ENCODE data around the gene FOXK2.
"Not testable (repeated sequence)": the region's sequence is repeated elsewhere in the genome, so short reads cannot be mapped to it uniquely, and the experiment has no call there.

Gene FOXK2

DNA sequence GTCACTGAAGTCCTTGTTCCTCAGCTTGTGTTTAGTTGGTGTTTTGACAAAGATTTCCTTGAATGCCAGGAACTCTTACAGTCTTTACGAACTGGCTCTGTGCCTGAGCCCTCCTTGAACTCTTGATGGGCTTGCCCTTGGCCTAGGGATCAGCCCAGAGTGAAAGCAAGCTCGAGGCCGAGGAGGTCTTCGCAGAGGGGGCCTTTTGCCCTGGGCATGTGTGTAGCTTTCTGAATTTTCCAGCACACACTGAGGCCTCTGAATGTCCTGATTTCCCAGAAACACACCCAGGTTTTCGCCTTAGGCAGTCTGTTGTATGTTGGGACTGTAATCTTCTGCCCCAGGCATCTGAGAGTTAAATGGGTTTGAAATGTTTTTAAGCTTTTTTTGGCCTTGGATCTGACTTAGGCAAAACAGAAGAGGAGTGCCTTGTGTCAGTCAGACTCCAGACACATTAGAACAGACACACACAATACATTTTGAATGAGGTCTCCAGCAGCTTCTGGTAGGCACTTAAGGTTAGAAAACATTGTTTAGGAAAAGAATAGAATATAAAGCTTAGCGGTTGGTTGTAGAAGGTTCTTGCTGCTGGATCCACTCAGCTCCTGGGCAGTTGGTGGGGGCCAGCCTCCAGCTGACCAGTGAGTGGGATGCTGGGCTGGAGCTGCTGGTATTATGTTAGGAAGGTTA, 17.1 kb downstream of the FOXK2 start:
- no peak for DNase-seq

DNA sequence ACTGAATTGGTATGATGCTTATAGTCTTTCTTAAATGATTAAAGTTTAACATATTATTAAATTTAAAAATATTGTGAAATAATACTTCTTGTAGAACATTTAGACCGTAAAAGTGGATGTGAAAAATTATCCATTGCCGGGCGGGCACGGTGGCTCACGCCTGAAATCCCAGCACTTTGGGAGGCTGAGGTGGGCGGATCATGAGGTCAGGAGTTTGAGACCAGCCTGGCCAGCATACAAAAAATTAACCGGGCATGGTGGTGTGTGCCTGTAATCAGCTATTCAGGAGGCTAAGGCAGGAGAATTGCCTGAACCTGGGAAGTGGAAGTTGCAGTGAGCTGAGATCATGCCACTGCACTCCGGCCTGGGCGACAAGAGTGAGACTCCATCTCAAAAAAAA, 17.7 kb downstream of the FOXK2 start:
- DNase-seq, result not testable (repeated sequence)

DNA sequence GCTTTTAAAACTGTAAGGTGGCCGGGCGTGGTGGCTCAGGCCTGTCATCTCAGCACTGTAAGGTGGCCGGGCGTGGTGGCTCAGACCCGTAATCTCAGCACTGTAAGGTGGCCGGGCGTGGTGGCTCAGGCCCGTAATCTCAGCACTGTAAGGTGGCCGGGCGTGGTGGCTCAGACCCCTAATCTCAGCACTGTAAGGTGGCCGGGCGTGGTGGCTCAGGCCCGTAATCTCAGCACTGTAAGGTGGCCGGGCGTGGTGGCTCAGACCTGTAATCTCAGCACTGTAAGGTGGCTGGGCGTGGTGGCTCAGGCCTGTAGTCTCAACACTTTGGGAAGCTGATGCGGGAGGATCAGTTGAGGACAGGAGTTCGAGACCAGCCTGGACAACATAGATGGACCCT, 19.5 kb downstream of the FOXK2 start:
- DNase-seq, result not testable (repeated sequence)

DNA sequence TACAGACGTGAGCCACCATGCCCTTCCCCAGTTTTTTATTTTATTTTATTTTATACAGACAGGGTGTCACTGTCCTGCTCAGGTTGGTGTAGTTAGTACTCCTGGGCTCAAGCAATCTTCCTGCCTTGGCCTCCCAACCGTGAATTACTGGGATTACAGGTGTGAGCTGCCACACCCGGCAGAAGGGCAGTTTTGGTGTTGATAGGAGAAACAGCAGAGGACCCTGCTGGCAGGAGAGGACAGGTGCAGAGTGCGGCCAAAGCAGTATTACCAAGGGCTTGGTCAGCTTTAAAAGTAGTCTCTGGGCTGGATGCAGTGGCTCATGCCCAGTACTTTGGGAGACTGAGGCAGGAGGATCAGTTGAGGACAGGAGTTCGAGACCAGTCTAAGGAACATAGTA, 22.9 kb downstream of the FOXK2 start:
- DNase-seq, result no peak

DNA sequence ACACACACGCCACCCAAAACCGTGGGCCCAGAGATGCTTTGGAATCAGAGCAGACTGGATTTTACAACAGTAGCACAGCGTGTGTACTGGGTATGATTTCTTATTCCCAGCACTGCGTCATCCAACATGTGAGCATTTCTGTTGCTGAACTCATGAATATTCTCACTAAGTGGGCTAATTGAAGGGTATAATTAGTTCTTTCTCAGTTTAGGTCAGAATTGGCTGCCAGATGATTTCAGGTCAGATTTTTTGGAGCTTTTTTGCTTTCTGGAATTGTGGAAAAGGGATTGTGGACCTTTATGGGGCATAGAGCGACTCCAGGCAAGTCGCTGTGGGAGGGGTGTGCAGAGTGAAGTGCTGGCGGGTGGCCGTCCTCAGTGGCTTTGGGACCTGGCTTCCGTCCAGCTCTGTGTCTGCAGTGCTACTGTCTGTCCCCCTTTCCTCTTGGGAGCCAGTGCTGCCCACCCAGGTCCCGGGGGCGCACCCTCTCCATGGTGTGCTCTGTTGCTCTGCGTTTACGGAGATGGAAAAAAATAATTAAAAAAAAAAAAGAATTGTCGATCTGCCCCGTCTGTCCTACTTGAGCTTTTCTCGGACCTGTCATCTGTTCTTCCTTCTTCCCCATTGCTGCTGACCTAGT, 25.0 kb downstream of the FOXK2 start:
- no peak for DNase-seq

DNA sequence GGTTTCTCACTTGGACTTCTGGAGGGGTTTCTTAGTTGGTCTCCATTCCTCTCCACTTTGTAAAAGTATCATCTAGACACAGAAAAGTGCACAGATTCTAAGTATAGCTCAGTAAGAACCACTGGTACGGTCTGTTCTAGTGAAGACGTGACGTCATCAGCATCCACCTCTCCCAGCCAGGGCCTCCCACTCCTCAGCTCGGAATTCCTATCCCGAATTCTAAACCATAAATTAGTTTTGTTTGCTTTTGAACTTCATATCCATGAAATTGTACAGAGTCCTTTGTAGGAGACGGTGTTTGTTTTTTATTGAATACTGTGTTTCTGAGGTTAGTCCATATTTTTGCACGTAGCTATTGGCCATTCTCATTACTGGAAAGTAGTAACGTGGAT, 25.5 kb downstream of the FOXK2 start:
- DNase-seq, result no peak

DNA sequence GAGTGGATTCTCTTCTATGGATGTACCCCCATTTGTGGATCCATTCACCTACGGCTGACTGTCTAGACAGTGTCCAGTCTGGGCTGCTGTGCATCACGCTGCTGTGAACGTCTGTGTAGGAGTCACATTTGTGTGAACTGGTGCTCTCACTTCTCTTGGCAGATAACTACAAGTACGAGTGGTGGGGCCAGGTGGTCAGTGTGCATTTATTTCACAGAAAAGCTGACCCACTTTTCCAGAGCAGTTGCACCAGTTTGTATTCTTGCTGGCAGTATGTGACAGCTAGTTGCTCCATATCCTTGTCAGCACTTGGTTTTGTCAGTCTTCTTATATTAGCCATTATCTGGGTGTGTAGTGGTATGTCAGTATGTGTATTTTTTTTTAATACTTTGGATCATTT, 28.4 kb downstream of the FOXK2 start:
- no peak for DNase-seq

DNA sequence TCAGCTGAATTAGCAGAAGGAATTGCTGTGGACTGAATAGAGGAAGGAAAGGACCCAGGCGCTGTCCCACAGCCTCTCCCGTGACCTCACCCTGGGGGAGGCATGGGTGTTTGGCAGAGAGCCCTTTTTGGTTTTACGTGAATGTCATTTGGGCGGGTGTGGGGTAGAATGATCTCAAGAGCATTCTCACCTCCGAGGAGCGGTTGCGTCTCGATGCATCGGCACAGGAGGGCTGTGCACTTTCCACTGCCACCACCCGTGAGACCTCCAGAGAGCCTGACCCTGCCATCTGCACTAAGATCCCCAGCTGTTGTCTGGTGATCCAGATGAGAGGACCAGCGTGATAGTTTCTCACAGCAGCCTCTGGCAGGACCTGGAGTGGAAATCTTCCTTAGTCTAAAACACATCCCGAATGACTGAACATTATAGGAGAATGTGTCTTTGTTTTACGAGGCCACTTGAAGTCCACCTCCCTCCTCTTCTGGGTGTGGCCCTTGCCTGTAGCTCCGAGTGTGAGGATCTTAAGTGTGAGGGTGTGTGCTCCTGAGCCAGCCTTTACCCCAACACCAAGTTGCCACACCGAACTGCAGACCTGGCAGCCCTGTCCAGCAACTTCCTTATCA, 29.3 kb downstream of the FOXK2 start:
- DNase-seq, result no peak

DNA sequence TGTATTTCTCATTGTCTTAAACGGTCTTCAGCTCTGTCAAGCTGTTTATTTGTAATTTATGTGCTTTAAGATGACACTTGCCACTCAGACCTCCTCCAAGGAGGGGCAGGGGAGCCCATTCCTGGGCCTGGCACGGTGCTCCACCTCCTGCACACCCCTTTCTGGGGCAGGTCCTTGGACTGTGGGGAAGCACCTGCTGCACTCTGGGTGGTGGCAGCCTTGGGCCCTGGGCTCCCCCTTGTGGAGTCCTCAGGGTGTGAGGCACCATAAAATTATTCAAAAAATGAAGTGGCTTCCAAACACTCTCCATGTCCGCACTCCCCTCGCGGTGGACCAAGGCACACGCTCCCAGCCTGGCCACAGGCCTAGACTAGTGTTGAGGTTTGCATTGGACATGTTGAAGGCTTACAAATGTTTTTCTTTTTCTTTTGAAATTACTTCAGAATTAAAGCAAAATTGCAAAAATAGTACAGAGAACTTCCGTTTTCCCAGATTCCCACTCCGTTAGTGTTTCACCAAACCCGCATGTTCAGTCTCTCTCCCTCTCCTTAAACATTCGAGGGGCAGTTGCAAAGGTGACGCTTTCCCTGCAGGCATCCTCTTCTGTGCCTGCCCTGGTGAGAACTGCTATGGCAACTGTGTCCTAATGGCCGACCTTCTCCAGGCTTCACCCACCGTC, 32.4 kb downstream of the FOXK2 start:
- peak; percentile 76 to 82 for DNase-seq

DNA sequence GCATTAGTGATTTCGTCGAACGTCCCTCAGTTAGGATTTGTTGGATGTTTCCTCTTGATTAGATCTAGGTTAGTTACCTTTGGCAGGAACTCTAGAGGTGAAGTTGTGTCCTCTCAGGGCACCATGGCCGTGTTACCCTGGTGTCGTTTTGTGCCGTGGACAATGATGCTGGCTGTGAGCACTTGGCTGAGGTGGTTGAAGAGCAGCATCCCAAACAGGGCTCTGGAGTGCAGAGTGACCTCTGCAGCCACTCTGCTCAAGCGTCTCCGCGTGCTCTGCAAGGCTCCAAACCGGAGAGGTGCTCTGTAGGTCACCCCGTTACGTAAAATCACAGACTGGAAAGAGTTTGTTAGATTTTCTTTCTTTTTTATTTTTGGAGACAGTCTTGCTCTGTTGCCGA, 33.0 kb downstream of the FOXK2 start:
- DNase-seq, result no peak

DNA sequence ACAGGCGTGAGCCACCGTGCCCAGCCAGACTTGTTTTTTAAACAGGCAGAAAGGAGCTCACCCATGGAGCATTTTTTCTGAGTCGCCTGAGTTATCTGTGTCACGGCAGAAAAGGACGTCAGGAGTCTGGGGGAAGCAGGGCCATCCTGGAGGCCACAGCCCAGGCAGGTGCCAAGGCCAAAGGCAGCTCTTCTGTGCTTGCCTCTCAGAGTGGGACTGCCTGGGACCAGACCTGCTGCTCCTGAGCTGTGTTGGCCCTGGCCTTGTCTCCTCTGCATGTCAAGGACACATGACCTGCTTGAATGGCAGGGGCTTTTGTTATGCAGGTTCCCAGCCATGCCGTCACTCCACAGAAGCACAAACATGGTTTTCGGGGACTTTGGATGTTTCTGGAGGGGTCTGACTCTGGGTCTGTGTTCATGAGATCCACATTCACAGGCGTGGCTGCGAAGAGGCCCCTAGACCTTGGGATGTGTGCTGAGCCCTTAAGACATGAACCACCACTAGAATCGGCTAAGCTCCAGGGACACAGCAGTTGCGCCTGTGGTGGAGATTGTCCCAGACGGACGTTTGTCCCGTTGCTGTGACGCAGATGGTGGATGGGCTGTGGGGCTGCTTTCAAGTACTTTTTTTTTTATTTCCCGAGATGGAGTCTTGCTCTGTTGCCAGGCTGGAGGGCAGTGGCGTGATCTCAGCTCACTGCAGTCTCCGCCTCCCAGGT, 33.8 kb downstream of the FOXK2 start:
- no peak for DNase-seq

DNA sequence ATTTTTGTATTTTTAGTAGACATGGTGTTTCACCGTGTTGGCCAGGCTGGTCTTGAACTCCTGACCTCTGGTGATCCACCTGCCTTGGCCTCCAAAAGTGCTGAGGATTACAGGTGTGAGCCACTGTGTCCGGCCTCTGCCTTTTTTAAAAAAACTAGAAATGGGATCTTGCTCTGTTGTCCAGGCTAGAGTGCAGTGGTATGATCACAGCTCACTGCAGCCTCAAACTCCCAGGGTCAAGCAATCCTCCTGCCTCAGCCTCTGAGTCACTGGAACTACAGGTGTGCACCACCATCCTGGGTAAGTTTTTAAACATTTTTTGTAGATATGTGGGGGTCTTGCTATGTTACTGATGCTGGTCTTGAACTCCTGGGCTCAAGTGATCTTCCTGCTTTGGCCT, 38.0 kb downstream of the FOXK2 start:
- DNase-seq, result not testable (repeated sequence)

DNA sequence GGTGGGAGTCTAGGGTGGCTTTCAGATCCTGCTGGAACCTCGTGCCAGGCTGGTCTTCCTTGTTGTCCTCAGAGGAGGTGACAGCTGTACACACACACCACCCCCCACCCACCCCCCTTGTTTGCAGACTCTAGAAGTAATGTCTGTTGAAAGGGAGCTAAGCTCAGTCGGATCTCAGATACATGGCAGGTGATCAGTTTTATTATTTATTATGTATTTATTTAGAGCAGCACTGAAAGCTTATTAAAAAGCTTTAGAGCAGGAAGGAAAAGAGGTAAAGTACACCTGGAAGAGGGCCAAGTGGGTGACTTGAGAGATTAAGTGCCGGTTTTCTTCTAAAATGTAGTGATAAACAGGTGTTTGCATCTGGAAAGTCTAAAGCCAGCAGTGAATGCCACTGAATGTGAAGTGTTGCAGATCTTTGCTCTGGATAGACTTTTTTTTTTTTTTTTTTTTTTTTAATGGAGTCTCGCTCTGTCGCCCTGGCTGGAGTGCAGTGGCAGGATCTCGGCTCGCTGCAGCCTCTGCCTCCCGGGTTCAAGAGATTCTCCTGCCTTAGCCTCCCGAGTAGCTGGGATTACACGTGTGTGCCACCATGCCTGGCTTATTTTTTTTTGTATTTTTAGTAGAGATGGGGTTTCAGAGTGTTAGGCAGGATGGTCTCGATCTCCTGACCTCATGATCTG, 40.2 kb downstream of the FOXK2 start:
- no peak for DNase-seq

DNA sequence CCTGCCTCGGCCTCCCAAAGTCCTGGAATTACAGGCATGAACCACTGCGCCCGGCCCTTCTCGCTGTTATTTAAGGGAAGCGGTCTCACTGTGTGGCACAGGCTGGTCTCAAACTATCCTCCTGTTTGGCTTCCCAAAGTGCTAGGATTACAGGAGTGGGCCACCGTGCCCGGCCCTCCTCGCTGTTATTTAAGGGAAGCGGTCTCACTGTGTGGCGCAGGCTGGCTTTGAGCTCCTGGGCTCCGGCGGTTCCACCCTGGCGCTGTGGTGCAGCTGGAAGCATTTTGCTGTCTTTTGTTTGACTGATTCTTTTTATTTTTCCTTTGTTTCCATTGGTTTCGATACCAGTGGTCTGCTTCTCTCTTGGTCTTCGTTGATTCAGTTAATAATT, 40.7 kb downstream of the FOXK2 start:
- DNase-seq, result no peak

DNA sequence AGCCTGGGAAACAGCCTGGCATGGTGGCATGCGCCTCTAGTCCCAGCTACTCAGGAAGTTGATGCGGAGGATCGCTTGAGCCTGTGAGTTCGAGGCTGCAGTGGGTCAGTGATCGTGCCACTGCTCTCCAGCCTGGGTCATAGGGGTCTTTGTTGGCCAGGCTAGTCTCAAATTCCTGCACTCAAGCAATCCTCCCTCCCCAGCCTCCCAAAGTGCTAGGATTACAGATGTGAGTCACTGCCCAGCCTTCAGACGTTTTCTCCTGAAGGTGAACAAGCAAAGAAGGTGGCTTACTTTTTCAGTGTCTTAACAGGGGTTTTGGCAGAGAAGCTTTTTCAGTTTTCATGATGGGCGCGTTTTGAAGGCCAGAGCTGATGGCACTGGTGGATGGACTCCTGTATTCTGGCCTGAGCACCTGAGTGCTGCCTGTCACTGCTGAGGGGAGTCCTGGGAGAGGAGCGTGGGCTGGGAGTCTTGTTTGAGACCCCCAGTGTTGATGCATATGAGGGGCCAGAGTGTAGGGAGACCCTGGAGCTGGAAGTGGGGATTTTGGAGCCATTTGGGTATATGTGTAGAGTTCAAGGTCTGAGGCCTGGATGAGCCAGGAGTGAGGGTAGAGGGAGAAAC, 41.4 kb downstream of the FOXK2 start:
- no peak for DNase-seq

DNA sequence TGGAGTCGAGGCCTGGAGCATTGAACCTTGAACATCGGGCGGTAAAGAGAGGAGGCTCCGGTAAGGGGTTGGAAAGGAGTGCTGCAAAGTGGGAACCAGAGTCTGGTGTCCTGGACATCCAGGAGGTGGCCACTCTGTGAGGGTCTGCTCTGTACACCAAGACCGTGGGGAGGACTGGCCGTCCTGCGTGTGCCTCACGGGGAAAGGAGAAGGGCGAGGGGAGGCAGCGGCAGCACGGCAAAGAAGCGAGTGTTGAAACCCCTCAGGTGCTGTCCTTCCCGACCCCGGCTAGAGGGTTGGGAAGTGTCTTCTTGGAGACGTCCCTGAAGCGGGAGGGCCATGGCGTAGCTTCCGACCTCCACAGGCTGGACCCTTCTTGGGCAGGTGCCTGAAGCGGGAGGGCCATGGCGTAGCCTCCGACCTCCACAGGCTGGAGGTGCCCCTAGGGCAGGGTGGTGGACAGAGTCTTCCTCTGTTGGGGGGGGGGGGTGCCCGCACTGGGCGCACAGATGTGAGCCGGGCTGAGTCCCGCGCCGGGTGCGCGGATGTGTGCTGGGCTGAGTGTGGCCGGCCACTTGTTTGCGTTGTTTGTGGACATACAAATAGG, 42.0 kb downstream of the FOXK2 start:
- DNase-seq, result no peak

DNA sequence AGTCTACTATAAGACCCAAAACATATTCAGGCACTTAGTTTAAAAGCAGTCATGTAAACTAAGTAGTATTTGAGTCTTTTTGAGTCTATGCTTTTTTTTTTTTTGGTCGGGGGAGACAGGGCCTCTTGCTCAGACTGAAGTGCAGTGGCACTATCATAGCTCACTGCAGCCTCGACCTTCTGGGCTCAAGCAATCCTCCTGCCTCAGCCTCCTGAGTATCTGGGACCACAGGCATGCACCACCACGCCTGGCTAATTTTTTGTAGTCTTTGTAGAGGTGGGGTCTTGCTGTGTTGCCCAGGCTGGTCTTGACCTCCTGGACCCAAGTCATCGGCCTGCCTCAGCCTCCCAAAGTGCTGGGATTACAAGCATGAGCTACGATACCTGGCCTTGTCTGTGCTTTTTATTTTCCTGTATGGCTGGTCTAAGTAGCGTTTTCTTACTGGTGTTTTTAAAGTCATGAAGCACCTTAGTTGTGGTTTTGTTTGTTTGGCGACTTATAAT, 43.2 kb downstream of the FOXK2 start:
- not testable (repeated sequence) for DNase-seq

DNA sequence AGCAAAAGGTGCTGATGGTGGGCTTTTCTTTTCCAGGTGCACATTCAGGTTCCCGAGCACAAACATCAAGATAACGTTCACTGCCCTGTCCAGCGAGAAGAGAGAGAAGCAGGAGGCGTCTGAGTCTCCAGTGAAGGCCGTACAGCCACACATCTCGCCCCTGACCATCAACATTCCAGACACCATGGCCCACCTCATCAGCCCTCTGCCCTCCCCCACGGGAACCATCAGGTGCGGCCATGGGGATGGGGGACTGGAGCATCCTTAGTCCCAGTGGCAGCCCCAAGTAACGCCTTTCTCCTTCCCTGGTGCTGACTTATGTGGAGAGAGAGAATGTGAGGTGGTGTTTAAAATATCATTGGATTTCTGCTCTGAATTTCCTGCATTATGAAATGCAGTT, 43.8 kb downstream of the FOXK2 start:
- no peak for DNase-seq

DNA sequence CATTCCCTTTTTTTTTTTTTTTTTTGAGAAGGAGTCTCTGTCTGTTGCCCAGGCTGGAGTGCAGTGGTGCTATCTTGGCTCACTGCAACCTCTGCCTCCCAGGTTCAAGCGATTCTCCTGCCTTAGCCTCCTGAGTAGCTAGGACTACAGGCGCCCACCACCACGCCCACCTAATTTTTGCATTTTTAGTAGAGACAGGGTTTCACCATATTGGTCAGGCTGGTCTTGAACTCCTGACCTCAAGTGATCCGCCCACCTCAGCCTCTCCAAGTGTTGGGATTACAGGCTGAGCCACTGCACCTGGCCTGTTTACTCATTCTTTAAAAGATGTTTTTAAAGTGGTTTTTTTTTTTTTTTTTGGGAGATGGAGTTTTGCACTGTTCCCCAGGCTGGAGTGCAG, 44.2 kb downstream of the FOXK2 start:
- not testable (repeated sequence) for DNase-seq

DNA sequence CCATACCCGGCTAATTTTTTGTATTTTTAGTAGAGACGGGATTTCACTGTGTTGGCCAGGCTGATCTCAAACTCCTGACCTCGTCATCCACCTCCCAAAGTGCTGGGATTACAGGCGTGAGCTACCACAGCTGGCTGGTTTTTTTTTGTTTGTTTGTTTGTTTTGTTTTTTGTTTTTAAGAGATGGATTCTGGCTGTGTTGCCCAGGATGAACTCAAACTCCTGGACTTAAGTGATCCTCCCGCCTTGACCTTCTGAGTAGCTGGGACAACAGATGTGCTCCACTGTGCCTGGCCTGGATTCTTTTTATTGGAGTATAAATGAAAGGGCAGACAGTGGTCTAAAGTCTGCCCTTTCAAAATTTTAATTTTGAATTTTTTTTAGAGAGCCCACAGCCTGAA, 44.7 kb downstream of the FOXK2 start:
- DNase-seq, result no peak

DNA sequence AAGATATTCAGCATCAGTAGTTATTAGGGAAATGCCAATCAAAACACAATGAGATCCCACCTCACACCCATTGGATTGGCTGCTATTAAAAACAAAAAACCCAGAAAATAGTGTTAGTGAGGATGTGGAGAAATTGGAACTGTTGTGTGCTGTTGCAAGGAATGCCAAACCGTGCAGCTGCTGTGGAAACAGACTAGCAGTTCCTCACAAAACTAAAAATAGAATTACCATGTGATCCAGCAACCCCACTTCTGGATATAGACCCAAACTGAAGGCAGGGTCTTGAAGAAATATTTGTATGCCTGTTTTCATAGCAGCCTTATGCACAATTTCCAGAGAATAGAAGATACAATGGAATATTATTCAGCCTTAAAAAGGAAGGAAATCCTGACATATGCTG, 46.0 kb downstream of the FOXK2 start:
- no peak for DNase-seq

Data from activated CD4-positive, alpha-beta T cell treated with anti-CD3 and anti-CD28 coated beads, Interleukin-2, amount 50 U/mL, for 48 hours (primary cell).